ENCODE results near the gene KCNK16. TPM values are rescaled to one million over a fixed set of nuclear protein-coding genes. Genes with fewer than 3 reads are reported as not detected.

KCNK16 gene
- polyA plus RNA-seq, 3 donors from 2014 or later: not detected

- Mint-ChIP-seq H3K27ac (no peak overlapping the region), H3K4me3 (no peak overlapping the region), H3K36me3 (no peaks in the 10 kb centered on the region), H3K4me1 (no peaks in the 10 kb centered on the region), H3K9me3 (no peaks in the 10 kb centered on the region), H3K27me3 (ENCODE audit: low read depth in 3 of 3) (peaks cover 0 to 5% (median 3%) of the 10 kb centered on the region in 3 donors)
- no peak for DNase-seq
Measured at GRCh38 chr6:39350723-39351505, 28.4 kb upstream of the KCNK16 start.

- H3K9me3 Mint-ChIP-seq: no peaks in the 10 kb centered on the region
Measured at GRCh38 chr6:39348740-39349139, 26.2 kb upstream of the KCNK16 start.

GRCh38 chr6:39347906-39348585 lies 25.5 kb upstream of the KCNK16 start:
- peak; percentile 31 to 42 (median 39) for DNase-seq
- H3K4me3 Mint-ChIP-seq: no peak overlapping the region
- H3K27me3 Mint-ChIP-seq (ENCODE audit: low read depth in 3 of 3): peaks cover 0 to 5% (median 3%) of the 10 kb centered on the region in 3 donors
- no peaks in the 10 kb centered on the region for H3K9me3 Mint-ChIP-seq
- no peaks in the 10 kb centered on the region for H3K36me3 Mint-ChIP-seq
- peaks cover 0 to 17% of the 10 kb centered on the region in 2 donors for H3K4me1 Mint-ChIP-seq
- peak overlapping the region in 1 of 6 donors; percentile 65 for H3K27ac Mint-ChIP-seq

More at GRCh38 chr6:39348740-39349139, 26.2 kb upstream of the KCNK16 start:
- Mint-ChIP-seq H3K27me3 (ENCODE audit: low read depth in 3 of 3) (peaks cover 0 to 5% (median 3%) of the 10 kb centered on the region in 3 donors), H3K4me1 (peaks cover 0 to 10% of the 10 kb centered on the region in 2 donors), H3K27ac (no peak overlapping the region), H3K4me3 (no peak overlapping the region), H3K36me3 (no peaks in the 10 kb centered on the region)
- DNase-seq: no peak

GRCh38 chr6:39347206-39347605 lies 24.7 kb upstream of the KCNK16 start:
- H3K36me3 Mint-ChIP-seq: no peaks in the 10 kb centered on the region
- DNase-seq: no peak
- H3K27ac Mint-ChIP-seq: no peak overlapping the region
- H3K4me1 Mint-ChIP-seq: peaks cover 0 to 23% of the 10 kb centered on the region in 2 donors
- no peak overlapping the region for H3K4me3 Mint-ChIP-seq
- H3K9me3 Mint-ChIP-seq: no peaks in the 10 kb centered on the region
- peaks cover 0 to 5% (median 3%) of the 10 kb centered on the region in 3 donors for H3K27me3 Mint-ChIP-seq (ENCODE audit: low read depth in 3 of 3)

GRCh38 chr6:39344821-39345280 lies 22.3 kb upstream of the KCNK16 start:
- Mint-ChIP-seq H3K4me3 (no peak overlapping the region), H3K4me1 (peaks cover 0 to 25% of the 10 kb centered on the region in 2 donors), H3K36me3 (no peaks in the 10 kb centered on the region), H3K27me3 (ENCODE audit: low read depth in 3 of 3) (peaks cover 0 to 5% (median 0%) of the 10 kb centered on the region in 3 donors), H3K27ac (peak overlapping the region in 4 of 6 donors; percentile 9 to 80 (median 50)), H3K9me3 (no peaks in the 10 kb centered on the region)
- DNase-seq: no peak

- H3K36me3 Mint-ChIP-seq: no peaks in the 10 kb centered on the region
Measured at GRCh38 chr6:39343396-39343870, 20.9 kb upstream of the KCNK16 start.

GRCh38 chr6:39342692-39343395 lies 20.3 kb upstream of the KCNK16 start:
- H3K4me3 Mint-ChIP-seq: peak overlapping the region in 1 of 5 donors; percentile 42
- H3K4me1 Mint-ChIP-seq: peaks cover 16 to 41% of the 10 kb centered on the region in 2 donors
- DNase-seq: peak in 2 of 3 donors; percentile 13 to 17
- H3K36me3 Mint-ChIP-seq: no peaks in the 10 kb centered on the region
- peak overlapping the region in 4 of 6 donors; percentile 82 to 94 (median 90) for H3K27ac Mint-ChIP-seq
- no peaks in the 10 kb centered on the region for H3K9me3 Mint-ChIP-seq
- peaks cover 0 to 3% (median 0%) of the 10 kb centered on the region in 3 donors for H3K27me3 Mint-ChIP-seq (ENCODE audit: low read depth in 3 of 3)

More at GRCh38 chr6:39343396-39343870, 20.9 kb upstream of the KCNK16 start:
- no peak for DNase-seq
- Mint-ChIP-seq H3K27ac (peak overlapping the region in 4 of 6 donors; percentile 82 to 94 (median 90)), H3K27me3 (ENCODE audit: low read depth in 3 of 3) (peaks cover 0 to 5% (median 0%) of the 10 kb centered on the region in 3 donors), H3K4me1 (peaks cover 10 to 35% of the 10 kb centered on the region in 2 donors), H3K4me3 (peak overlapping the region in 3 of 5 donors; percentile 13 to 42 (median 16)), H3K9me3 (no peaks in the 10 kb centered on the region)

GRCh38 chr6:39341937-39342336 lies 19.4 kb upstream of the KCNK16 start:
- Mint-ChIP-seq H3K9me3 (no peaks in the 10 kb centered on the region), H3K4me3 (no peak overlapping the region)

GRCh38 chr6:39341352-39341751 lies 18.9 kb upstream of the KCNK16 start:
- Mint-ChIP-seq H3K4me3 (no peak overlapping the region), H3K36me3 (no peaks in the 10 kb centered on the region), H3K9me3 (no peaks in the 10 kb centered on the region), H3K27ac (no peak overlapping the region), H3K4me1 (peaks cover 30 to 55% of the 10 kb centered on the region in 2 donors), H3K27me3 (ENCODE audit: low read depth in 3 of 3) (peaks cover 0 to 3% (median 2%) of the 10 kb centered on the region in 3 donors)
- DNase-seq: no peak

More at GRCh38 chr6:39341937-39342336, 19.4 kb upstream of the KCNK16 start:
- Mint-ChIP-seq H3K27ac (no peak overlapping the region), H3K27me3 (ENCODE audit: low read depth in 3 of 3) (peaks cover 0 to 1% (median under 1%) of the 10 kb centered on the region in 3 donors), H3K36me3 (no peaks in the 10 kb centered on the region), H3K4me1 (peaks cover 25 to 49% of the 10 kb centered on the region in 2 donors)
- DNase-seq: no peak

GRCh38 chr6:39339868-39340550 lies 17.5 kb upstream of the KCNK16 start:
- no peak for DNase-seq
- Mint-ChIP-seq H3K4me3 (no peak overlapping the region), H3K4me1 (peaks cover 44 to 68% of the 10 kb centered on the region in 2 donors), H3K27me3 (ENCODE audit: low read depth in 3 of 3) (peaks cover 0 to 4% (median 3%) of the 10 kb centered on the region in 3 donors), H3K36me3 (no peaks in the 10 kb centered on the region), H3K27ac (no peak overlapping the region), H3K9me3 (no peaks in the 10 kb centered on the region)

GRCh38 chr6:39339096-39339867 lies 16.8 kb upstream of the KCNK16 start:
- H3K27me3 Mint-ChIP-seq (ENCODE audit: low read depth in 3 of 3): peaks cover under 1 to 7% (median 2%) of the 10 kb centered on the region in 3 donors
- peaks cover 49 to 68% of the 10 kb centered on the region in 2 donors for H3K4me1 Mint-ChIP-seq
- no peak overlapping the region for H3K4me3 Mint-ChIP-seq
- H3K27ac Mint-ChIP-seq: no peak overlapping the region
- no peaks in the 10 kb centered on the region for H3K36me3 Mint-ChIP-seq
- no peaks in the 10 kb centered on the region for H3K9me3 Mint-ChIP-seq
- DNase-seq: no peak

GRCh38 chr6:39338397-39338796 lies 15.9 kb upstream of the KCNK16 start:
- Mint-ChIP-seq H3K27ac (peak overlapping the region in 2 of 6 donors; percentile 4 to 31), H3K9me3 (no peaks in the 10 kb centered on the region), H3K27me3 (ENCODE audit: low read depth in 3 of 3) (peaks cover 2 to 7% (median 2%) of the 10 kb centered on the region in 3 donors), H3K4me3 (peak overlapping the region in 4 of 5 donors; percentile 2 to 58 (median 15)), H3K36me3 (no peaks in the 10 kb centered on the region), H3K4me1 (peaks cover 49 to 62% of the 10 kb centered on the region in 2 donors)
- no peak for DNase-seq

Data from immature natural killer cell (primary cell).